Neural cell (in vitro differentiated cells): ENCODE results near the gene SH3PXD2A. TPM values are rescaled to one million over a fixed set of nuclear protein-coding genes. Genes with fewer than 3 reads are reported as not detected.

ENCODE experiments used
- H2AFZ ChIP-seq: fragments of 200-600, 300-800 bp; sonication (generic), shearing (Covaris generic); 2 replicates; pipeline ENCODE4 v1.6.0; 2014; ENCODE audit warnings: low read depth, mild to moderate bottlenecking, antibody characterized with exemption, low read length, moderate library complexity
- H3F3A ChIP-seq: fragments of 200-600 bp; shearing (Covaris generic); 2 replicates; pipeline ENCODE4 v1.6.1; 2016; ENCODE audit warnings: mild to moderate bottlenecking, moderate library complexity, mixed read lengths, antibody characterized with exemption, low read length; ENCODE audit not compliant: insufficient read depth, poor library complexity, severe bottlenecking
- H3K27ac ChIP-seq: fragments of 200-600, 300-800 bp; sonication (generic), shearing (Covaris generic); 2 replicates; pipeline ENCODE4 v1.5.1; 2014; ENCODE audit warnings: mild to moderate bottlenecking, low read length, moderate library complexity
- H3K27me3 ChIP-seq: fragments of 300-800, 200-600 bp; sonication (generic), shearing (Covaris generic); 2 replicates; pipeline ENCODE4 v1.6.0; 2014; ENCODE audit warnings: mild to moderate bottlenecking, low read depth, low read length, moderate library complexity; ENCODE audit not compliant: insufficient read depth
- H3K36me3 ChIP-seq: fragments of 300-800, 200-600 bp; sonication (generic), shearing (Covaris generic); 2 replicates; pipeline ENCODE4 v1.5.1; 2014; ENCODE audit warnings: mild to moderate bottlenecking, antibody characterized with exemption, low read length, moderate library complexity; ENCODE audit not compliant: insufficient read depth
- H3K4me2 ChIP-seq: fragments of 300-800, 200-600 bp; sonication (generic), shearing (Covaris generic); 2 replicates; pipeline ENCODE4 v1.6.0; 2014; ENCODE audit warnings: mild to moderate bottlenecking, low read length
- H3K4me3 ChIP-seq: fragments of 300-800, 200-600 bp; sonication (generic), shearing (Covaris generic); 2 replicates; pipeline ENCODE4 v1.5.1; 2014; ENCODE audit warnings: mild to moderate bottlenecking, low read length, moderate library complexity
- H3K79me2 ChIP-seq: fragments of 200-600 bp; shearing (Covaris generic); replicated peaks from 2 replicates; pipeline ENCODE4 v1.6.0; 2014; ENCODE audit warnings: mild to moderate bottlenecking, low read length, moderate library complexity; ENCODE audit not compliant: insufficient read depth
- H3K9ac ChIP-seq: fragments of 300-800, 200-600 bp; sonication (generic), shearing (Covaris generic); 2 replicates; pipeline ENCODE4 v1.6.1; 2016; ENCODE audit warnings: mild to moderate bottlenecking, low read length, mixed read lengths
- H3K9me2 ChIP-seq: fragments of 200-600 bp; shearing (Covaris generic); 2 replicates; pipeline ENCODE4 v1.6.1; 2016; ENCODE audit warnings: mild to moderate bottlenecking, low read length, mixed read lengths; ENCODE audit not compliant: insufficient read depth
- H3K9me3 ChIP-seq: fragments of 200-600, 300-800 bp; sonication (generic), shearing (Covaris generic); 2 replicates; pipeline ENCODE4 v1.6.1; 2016; ENCODE audit warnings: mild to moderate bottlenecking, mixed run types, low read length, moderate library complexity, mixed read lengths
- H4K20me1 ChIP-seq: fragments of 200-600 bp; shearing (Covaris generic); 2 replicates; pipeline ENCODE4 v1.6.1; 2016; ENCODE audit warnings: mild to moderate bottlenecking, mixed run types; ENCODE audit not compliant: insufficient read depth
- CTCF ChIP-seq: fragments of 450-650 bp; IDR thresholded peaks from 2 replicates; pipeline ENCODE4 v1.5.1; 2014; ENCODE audit warnings: antibody characterized with exemption, mild to moderate bottlenecking, moderate library complexity; ENCODE audit not compliant: poor library complexity, severe bottlenecking
- EP300 ChIP-seq: fragments of 450-650 bp; conservative IDR thresholded peaks from 2 replicates; pipeline ENCODE4 v1.6.1; 2014; ENCODE audit warnings: antibody characterized with exemption, mild to moderate bottlenecking, moderate library complexity; ENCODE audit not compliant: poor library complexity, severe bottlenecking
- EZH2 ChIP-seq: fragments of 200-600, 300-800 bp; shearing (Covaris generic), sonication (generic); IDR thresholded peaks from 2 replicates; pipeline ENCODE4 v1.6.1; 2014; ENCODE audit warnings: antibody characterized with exemption, low read length, borderline replicate concordance, mild to moderate bottlenecking; ENCODE audit not compliant: insufficient read depth, poor library complexity, severe bottlenecking
- MXI1 ChIP-seq: fragments of 450-650 bp; conservative IDR thresholded peaks from 2 replicates; pipeline ENCODE4 v1.6.1; 2014; ENCODE audit warnings: antibody characterized with exemption, mild to moderate bottlenecking; ENCODE audit not compliant: poor library complexity, severe bottlenecking
- POLR2AphosphoS5 ChIP-seq: IDR thresholded peaks from 2 replicates; pipeline ENCODE4 v1.6.1; 2012
- RAD21 ChIP-seq: fragments of 450-650 bp; conservative IDR thresholded peaks from 2 replicates; pipeline ENCODE4 v1.6.1; 2014; ENCODE audit warnings: antibody characterized with exemption, mild to moderate bottlenecking, moderate library complexity
- SMC3 ChIP-seq: fragments of 450-650 bp; conservative IDR thresholded peaks from 2 replicates; pipeline ENCODE4 v1.6.1; 2014; ENCODE audit warnings: antibody characterized with exemption, mild to moderate bottlenecking, moderate library complexity; ENCODE audit not compliant: poor library complexity
- TAF1 ChIP-seq: IDR thresholded peaks from 2 replicates; pipeline ENCODE4 v1.6.1; 2012; ENCODE audit warnings: low read depth
- polyA plus RNA-seq: library from polyadenylated mRNA; depleted of rRNA; stranded (reverse); fragments of >200 nt; gene quantifications from 2 replicates; pipeline ENCODE4 v1.2.3, GENCODE V29; 2014
- TF ChIP-seq, protein P1 (sequence below): IDR thresholded peaks from 2 replicates; pipeline ENCODE4 v1.6.1; 2012; ENCODE audit warnings: borderline replicate concordance

Gene SH3PXD2A
- polyA plus RNA-seq, 1 donor from 2014 or later: 5.2 TPM

GRCh38 chr10:103750836-103751235 is 104.5 kb downstream of the SH3PXD2A start:
- TF ChIP-seq EP300 (no peak), SMC3 (no peak), CTCF (no peak), EZH2 (no peak), RAD21 (no peak), POLR2AphosphoS5 (no peak), MXI1 (no peak), TAF1 (no peak)
- TF ChIP-seq, protein P1, sequence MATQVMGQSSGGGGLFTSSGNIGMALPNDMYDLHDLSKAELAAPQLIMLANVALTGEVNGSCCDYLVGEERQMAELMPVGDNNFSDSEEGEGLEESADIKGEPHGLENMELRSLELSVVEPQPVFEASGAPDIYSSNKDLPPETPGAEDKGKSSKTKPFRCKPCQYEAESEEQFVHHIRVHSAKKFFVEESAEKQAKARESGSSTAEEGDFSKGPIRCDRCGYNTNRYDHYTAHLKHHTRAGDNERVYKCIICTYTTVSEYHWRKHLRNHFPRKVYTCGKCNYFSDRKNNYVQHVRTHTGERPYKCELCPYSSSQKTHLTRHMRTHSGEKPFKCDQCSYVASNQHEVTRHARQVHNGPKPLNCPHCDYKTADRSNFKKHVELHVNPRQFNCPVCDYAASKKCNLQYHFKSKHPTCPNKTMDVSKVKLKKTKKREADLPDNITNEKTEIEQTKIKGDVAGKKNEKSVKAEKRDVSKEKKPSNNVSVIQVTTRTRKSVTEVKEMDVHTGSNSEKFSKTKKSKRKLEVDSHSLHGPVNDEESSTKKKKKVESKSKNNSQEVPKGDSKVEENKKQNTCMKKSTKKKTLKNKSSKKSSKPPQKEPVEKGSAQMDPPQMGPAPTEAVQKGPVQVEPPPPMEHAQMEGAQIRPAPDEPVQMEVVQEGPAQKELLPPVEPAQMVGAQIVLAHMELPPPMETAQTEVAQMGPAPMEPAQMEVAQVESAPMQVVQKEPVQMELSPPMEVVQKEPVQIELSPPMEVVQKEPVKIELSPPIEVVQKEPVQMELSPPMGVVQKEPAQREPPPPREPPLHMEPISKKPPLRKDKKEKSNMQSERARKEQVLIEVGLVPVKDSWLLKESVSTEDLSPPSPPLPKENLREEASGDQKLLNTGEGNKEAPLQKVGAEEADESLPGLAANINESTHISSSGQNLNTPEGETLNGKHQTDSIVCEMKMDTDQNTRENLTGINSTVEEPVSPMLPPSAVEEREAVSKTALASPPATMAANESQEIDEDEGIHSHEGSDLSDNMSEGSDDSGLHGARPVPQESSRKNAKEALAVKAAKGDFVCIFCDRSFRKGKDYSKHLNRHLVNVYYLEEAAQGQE: no peak
- Histone ChIP-seq H3K36me3 (no peaks in the 10 kb centered on the region), H2AFZ (no peak overlapping the region), H3K9me2 (no peaks in the 10 kb centered on the region), H3K9me3 (no peaks in the 10 kb centered on the region), H3F3A (no peaks in the 10 kb centered on the region), H3K4me3 (no peak overlapping the region), H3K9ac (no peak overlapping the region), H3K4me2 (no peak overlapping the region), H3K79me2 (no peaks in the 10 kb centered on the region), H4K20me1 (no peaks in the 10 kb centered on the region), H3K27ac (no peak overlapping the region), H3K27me3 (no peaks in the 10 kb centered on the region)

DNA sequence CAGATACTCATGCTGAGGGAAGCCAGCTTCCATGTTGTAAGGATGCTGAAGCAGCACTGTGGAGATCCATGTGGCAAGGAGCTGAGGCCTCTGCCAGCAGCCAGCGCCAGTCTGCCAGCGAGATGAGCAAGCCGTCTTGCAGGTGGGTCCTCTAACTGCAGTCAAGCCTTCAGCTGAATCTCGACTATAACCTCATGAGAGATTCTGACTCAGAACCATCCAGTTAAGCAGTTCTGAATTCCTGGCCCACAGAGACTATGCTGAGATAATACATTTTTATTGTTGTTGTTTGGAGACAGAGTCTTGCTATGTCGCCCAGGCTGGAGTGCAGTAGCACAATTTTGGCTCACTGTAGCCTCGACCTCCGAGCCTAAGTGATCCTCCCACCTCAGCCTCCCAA is 105.6 kb downstream of the SH3PXD2A start:
- no peaks in the 10 kb centered on the region for H3K9me3 ChIP-seq

More for the DNA sequence above, 105.6 kb downstream of the SH3PXD2A start:
- no peaks in the 10 kb centered on the region for H4K20me1 ChIP-seq
- H3K4me2 ChIP-seq: no peak overlapping the region
- no peaks in the 10 kb centered on the region for H3F3A ChIP-seq
- no peak for TF ChIP-seq EZH2
- no peak for TF ChIP-seq MXI1
- TF ChIP-seq EP300: no peak
- TF ChIP-seq SMC3: no peak
- no peak for TF ChIP-seq RAD21
- TF ChIP-seq CTCF: no peak
- no peak for TF ChIP-seq POLR2AphosphoS5
- no peak for TF ChIP-seq TAF1
- TF ChIP-seq, protein P1: no peak
- H3K79me2 ChIP-seq: no peaks in the 10 kb centered on the region
- H3K9me2 ChIP-seq: no peaks in the 10 kb centered on the region
- no peaks in the 10 kb centered on the region for H3K36me3 ChIP-seq
- H2AFZ ChIP-seq: no peak overlapping the region
- H3K9ac ChIP-seq: no peak overlapping the region
- H3K27ac ChIP-seq: no peak overlapping the region
- no peaks in the 10 kb centered on the region for H3K27me3 ChIP-seq
- H3K4me3 ChIP-seq: no peak overlapping the region
